ENCODE results near the gene TECPR2.
"Not testable (repeated sequence)": the region's sequence is repeated elsewhere in the genome, so short reads cannot be mapped to it uniquely, and the experiment has no call there.

Gene TECPR2

DNA sequence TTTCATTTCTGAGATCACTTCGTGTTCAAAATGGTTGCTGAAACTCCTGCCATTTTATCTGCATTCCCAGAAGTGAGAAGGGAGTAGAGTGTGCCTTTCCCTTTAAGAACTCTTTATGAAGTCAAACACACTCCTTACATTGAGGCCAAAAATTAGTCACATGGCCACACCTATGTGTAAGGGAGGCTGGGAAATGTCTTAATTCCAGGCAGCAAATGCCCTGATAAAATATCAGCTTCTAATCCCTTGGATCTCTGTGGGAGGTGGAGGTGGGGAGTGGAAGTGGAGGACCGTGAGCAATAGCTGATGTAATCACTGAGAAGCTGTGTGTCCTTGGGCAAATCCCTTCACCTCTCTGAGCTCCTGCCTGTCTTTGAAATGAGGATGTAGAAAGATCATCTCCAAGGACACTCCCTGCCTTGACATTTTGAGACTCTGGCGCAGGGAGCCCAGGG, 169.5 kb downstream of the TECPR2 start:
- peak; percentile 33 for DNase-seq

DNA sequence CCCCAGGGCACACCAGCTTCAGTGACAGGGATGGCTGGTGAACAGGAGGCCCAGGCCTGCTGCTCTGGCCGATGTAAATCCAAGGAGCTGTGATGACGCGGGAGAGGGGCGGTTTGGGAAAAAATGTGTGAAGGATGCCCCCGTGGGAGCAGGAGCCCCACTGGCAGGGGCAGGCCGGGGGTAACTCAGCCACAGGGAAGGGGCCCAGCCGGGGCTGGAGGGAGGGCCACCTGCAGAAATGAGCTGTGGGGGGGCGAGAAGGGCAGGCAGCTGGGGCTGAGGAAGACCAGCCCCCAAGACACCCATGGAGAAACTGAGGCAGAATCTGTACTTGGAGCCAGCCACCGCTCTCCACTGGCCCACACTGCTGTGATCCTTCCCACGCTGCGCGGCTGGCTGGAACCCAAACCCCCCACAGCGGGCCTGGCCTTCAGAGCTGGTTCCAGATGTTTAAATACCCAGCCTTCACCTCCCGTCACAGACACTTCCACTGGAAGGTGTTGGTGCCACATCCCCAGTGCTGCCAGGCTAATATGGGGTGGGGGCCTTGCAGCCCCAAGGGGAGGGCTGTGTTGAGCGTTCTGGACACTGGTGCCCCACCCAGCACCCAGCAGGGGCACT, 175.3 kb downstream of the TECPR2 start:
- DNase-seq, result no peak

DNA sequence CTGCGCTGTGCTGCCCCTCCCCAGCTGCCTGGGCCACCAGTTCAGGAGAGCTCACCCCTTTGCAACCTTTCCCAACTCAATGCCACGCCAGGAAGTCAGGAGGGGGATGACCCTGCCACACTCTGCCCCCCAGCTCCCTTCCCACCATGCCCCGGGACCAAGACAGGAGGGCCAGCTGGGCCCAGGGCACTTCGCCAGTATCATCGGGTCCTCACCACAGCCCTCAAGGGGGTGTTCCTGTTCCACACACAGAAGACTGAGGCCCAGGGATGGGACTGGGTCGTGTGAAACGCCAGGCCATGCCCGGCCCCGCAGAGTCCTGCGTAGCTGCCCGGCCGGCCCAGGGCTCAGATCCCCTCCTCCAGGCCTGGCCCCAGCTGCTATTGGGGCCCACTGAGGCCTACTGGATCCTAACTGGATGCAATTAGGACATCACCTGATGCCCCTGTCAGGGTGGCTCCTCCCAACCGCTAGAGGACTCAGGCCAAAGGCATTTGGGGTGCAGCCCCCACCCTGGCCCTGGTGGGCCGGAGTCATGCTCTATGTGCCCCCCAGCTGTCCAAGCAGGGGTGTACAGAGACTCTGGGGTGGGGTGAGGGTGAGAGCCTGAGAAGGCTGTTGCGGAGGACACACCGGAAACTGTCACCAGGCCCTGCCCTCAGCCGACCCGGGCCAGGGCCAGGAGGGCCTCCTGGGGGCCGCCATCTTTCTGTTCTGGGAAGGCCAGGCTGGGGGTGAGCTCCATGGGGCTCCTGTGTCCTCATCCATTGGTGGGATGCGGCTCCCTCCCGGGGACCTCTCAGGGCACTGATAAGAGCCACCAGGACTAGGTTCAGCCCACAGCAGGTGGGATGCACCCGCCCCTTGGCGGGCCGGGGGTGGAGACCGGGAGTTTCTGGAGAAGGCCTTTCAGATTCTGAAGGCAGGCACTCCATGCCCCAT, 176.1 kb downstream of the TECPR2 start:
- no peak for DNase-seq

DNA sequence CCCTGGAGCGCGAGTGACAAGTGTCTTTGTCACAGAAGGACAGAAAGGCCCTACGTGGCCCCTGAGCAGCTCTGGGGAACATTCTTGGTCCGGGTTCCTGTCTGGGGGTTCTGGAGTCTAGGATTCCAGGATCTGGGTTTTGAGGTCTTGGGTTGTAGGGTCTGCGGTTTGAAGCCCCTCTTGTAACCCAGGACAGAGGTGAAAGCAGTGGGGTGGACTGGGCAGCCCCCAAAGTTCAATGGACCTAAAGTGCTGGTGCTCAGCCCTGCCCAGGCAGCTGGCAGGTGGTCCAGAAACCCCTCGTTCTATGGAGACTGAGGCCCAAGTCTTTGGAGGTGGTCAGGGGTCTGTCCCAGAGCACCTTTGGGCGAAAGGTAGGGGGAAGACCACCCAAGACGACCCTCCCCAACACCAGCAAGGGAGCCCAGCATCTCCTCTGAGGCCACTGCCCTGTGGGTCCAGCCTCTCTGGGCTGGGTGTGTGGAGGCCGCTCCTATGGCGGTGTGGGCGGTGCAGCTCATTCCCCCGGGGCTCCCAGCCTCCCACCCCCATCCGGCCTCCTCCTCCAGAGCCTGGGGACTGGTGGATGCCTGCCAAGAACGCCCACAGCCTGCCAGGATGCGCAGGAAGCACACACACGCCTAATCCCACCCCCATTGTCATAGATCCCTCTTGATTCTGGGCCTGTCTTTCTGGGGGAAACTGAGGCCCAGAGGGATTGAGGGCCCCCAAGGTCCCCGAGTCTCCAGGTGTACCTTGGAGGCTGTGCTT, 177.0 kb downstream of the TECPR2 start:
- peak; percentile 80 for DNase-seq

DNA sequence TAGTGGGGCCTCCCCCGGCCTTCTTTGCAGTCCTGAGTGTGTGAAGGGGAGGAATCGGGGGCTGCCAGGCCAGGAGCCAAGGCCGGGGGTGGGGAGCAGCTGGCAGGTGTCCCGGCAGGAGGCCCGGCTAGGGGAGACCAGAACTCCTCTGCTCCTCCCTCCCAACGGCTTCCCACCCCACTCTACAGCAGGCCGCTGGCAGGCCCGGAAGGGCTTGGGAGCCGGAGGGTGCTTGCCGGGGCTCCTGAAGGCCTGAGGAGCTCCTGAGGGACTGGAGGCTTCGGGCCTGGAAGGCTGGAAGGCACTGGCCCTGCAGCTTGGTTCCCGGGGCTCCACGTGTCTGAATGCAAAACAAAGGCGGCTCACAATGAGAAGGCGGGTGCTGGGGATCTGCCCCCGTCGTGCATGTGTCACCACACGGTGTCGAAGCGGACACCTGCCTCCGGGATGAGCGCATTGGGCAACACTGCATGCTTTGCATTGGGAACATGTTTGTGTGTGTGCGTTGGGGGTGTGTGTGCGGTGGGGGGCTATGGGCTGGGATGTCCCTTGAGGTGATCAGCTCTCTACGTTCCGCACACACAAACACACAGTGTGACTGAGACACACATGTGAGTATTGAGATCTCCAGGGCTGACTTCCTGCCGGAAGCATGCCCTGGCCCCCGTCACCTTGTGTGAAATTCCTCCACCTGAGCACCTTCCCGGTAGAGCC, 177.7 kb downstream of the TECPR2 start:
- DNase-seq, result no peak

DNA sequence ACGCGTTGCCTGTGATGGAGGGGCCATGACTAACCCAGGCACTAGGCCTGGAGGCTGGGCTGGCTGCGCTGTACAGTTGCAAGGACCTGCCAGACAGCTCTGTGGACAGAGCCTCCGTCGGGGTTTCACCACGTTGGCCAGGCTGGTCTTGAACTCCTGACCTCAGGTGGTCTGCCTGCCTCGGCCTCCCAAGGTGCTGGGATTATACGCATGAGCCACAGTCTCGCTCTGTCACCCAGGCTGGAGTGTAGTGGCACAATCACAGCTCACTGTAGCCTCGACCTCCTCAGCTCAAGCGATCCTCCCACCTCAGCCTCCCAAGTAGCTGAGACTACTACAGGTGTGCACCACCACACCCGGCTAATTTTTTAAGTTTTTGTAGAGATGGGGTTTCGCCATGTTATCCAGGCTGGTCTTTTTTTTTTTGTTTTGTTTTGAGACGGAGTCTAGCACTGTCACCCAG, 178.3 kb downstream of the TECPR2 start:
- not testable (repeated sequence) for DNase-seq

DNA sequence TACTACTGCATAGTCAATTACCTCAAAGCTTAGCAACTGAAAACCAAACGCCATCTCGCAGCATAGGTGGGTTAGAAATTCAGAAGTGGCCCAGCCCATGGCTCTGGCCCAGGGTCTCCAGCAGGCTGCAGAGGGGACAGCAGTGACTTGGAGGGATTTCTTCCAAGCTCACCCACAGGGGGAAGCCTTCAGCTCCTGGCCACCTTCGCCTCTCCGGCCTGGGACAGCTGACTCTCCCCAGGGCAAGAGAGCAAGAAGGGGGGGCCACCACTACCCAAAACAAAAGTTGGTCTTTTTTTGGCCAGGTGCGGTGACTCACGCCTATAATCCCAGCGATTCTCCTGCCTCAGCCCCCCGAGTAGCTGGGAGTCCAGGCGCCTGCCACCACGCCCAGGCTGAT, 179.0 kb downstream of the TECPR2 start:
- no peak for DNase-seq

DNA sequence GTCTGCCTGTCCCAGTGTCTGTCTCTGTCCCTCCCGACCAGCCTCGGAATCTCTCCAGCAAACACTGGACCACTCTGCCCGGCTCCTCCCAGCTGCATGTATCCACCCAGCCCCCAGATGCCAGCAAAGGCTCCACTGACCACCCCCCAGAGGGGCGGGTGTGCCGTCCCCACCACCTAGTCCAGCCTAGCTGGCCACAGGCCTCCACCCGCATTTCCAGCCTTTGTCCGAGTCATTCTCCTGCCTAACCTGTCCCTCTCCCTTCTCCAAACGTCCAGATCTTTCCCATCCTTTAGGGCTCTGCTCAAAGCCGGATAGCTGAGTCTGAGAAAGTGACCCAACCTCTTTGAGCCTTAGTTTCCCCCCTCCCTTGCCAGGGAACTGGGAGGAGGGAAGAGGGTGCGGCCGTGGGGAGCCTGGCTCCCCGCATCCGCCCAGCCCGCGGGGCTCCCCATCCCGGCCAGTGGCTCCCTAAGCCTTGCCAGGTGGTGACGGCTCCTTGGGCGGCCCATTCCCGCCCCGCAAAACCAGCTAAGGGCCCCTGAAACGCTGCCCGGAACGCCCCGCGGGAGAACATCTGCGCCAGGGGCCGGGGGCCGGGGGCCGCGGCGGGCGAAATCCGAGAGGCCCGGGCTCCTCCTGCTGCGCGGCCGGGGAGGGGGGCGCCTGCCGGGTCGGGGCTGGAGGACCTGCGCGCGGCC, 181.5 kb downstream of the TECPR2 start:
- DNase-seq, result no peak

DNA sequence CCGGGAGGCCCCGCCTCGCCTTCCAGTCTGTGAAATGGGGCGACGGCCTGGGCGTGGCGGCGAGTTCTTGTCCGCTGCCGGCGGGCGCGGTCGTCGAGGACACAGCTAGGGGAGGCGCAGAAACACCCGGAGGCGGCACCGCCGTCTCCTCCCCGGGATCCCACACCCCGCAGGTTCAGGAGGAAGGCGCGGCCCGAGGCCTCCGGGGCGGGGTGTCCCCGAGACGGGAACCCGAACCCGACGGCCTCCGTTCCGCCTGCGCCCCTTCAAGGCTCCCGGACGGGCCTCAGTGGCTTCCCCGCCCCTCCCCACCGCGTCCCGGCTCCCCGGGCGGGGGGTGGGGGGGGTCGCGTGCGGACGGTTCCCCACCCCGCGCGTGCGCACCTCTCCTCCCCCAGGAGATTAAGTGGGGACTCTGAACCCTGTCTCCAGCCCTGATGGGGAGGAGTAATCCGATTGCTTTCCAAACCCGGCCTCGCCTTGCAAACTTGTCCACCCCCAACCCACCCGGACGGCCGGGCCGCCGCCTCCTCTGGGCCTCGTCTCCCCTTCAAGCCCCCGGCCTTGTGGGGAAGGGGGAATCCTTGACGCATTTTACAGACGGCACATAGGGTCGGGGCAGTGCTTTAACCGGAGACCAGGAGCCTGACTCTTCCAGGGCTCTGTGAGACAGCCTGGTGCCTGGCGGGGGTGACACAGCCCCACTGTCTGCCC, 182.2 kb downstream of the TECPR2 start:
- DNase-seq, result no peak

DNA sequence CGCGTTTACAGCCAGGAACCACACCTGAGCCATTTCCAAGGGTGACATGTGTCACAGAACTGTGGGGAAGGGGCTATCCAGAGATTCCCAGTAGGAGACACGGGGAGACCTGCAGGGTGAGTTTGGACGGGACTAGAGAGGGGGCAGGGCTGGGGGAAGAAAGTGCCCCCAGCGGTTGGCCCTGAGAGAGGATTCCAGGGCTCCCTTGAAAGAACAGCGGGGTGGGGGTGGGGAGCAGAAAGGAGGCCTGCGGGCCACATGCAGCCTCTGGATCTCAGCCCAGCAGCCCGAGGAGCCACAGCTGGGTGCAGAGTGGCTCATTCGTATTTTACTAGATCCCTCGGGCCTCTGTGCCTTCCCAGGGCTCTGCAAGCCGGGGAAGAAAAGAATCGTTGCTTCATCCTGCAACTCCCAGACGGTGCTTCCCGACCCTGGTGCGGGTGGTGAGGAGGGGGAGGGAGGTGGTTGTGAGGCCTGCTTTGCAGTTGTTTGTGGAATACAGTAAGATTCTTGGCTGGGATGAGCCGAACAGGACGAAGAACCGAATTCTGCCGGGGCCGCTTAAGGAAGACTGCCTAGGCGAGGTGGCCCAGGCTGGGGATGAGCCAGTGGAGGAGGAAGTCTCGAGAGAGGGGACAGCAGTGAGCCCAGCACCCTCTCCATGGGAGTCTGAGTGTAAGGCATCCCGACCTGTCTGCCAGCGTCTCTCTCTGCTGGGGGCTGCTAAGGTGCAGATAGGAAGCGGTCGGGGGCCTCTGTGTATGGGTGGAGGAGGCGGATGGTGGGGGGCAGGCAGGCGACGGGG, 182.9 kb downstream of the TECPR2 start:
- DNase-seq, result no peak

DNA sequence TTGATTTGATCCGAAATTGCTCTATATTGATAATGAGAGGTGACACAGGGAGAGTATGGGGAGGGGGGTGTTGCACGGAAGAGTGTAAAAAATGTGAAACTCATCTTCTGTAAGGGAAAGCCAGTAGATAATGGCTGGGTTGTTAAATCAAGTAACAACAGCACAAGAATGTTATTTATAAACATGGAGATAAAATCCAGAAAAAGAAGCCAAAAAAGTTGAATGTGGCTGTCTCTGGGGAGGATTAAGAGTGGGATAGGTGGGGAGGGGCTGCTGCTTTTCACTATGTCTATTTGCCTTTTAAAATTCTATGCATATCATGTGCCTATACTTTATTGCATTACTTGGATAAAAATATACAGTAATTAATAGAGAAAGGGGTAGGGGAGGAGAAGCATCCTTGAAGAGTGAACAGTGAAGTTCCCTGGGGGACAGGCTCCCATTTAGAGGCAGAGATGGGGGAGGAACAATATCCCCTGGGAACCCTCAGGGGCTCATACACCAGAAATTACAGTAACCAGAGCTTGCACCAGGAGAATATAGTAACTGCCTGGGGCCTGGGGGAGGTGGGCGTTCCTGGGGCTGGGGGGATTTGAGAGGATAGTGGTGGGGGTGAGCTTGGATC, 186.0 kb downstream of the TECPR2 start:
- no peak for DNase-seq

DNA sequence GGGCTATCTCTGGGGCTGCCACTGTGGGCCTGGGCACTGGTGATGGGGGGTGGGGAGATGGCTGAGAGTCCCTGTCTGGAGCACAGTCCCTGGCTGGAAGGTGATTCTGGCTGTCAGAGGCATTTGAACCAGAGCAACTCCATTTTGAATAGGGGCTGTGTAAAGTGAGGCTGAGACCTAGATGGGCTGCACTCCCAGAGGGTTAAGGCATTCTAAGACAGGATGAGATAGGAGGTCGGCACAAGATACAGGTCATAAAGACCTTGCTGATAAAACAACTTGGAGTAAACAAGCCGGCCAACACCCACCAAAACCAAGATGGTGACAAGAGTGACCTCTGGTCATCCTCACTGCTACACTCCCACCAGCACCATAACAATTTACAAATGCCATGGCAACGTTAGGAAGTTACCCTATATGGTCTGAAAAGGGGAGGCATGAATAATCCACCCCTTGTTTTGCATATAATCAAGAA, 188.2 kb downstream of the TECPR2 start:
- DNase-seq, result not testable (repeated sequence)

All from fibroblast of skin of back (primary cell).